ENCODE measurements around the gene LY6G6D. TPM values are rescaled to one million over a fixed set of nuclear protein-coding genes. Genes with fewer than 3 reads are reported as not detected.

LY6G6D gene
- total and polyA plus RNA-seq, 5 donors: not detected

DNA sequence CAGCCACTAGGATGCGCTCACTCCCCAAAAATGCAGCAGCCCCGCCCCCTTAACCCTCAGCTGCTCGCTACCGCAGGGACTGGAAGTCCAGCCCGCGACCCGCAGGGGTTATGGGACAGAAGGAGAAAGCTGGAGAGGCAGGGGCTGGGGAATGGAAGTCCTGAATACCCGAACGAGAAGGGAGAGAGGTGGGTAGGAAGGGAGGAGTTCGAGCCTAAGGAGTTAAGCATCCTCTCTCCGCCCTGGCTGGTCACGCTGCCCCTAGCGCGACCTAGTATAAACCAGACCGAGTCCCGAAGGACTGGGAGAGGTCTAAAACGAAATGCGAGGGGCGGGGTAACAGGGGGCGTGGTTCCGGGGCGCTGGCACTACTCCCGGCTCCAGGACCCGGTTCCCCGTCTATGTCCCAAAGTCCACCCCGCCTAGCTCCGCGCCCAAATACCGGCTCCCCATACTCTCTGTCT, 14.4 kb downstream of the LY6G6D start:
- peak; percentile 88 to 91 for ATAC-seq

DNA sequence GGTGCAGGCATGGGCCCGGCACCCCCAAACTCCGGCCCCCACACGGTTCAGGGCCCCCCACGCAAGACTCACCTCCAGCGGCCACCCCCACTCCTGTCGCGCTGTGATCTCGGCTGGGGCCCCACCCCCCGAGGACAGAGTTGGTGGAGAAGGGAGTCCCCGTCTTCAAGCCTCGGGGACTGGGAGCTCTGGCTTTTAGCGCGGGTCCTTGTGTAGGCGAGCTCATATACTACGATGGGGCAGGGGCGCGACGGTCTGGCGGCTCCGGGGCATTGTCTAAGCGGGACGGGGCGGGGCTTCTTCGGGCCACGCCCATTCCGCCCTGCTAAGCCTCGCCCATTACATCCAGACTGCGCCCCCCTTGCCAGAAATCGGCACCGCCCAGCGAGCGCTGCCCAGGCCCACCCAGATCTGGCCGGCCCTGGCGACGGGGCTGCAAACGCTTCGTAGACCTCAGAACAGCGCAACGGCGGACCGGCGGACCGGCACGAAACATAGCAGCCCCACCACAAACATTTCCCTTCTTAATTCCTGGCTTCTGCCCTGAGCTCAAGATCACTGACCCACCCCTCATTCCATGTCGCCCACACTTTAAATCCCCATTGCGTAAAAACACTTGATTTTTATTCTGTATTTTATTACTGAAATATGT, 15.0 kb downstream of the LY6G6D start:
- Histone ChIP-seq H3K9me3 (ENCODE audit: control insufficient read depth, low read length) (no peaks in the 10 kb centered on the region), H3K4me3 (ENCODE audit: low read length) (peak overlapping the region; percentile 81), H3K27me3 (ENCODE audit: control insufficient read depth, insufficient read depth) (no peaks in the 10 kb centered on the region), H3K27ac (ENCODE audit: low read length) (peak overlapping the region; percentile 95), H3K4me1 (ENCODE audit: control insufficient read depth, insufficient read depth, low read length) (peaks cover 6% of the 10 kb centered on the region)
- peak; percentile 94 to 98 (median 98) for DNase-seq
- WGBS: 1% methylated on average over 46 of the region's 46 CpGs
- peak; percentile 90 to 92 for ATAC-seq
- intact Hi-C loops (cut with DNase I): loop anchor here in 3 of 4 donors (2.0 to 10.0 kb wide), 4 partner anchors 48 to 105 kb away; partner anchors contain the start of genes CSNK2B (in 1 of the 3), HSPA1B (in 1 of the 3), LY6G5B (in 1 of the 3) and LY6G5C (in 1 of the 3)

More for the DNA sequence above, 14.4 kb downstream of the LY6G6D start:
- Histone ChIP-seq H3K27me3 (ENCODE audit: control insufficient read depth, insufficient read depth) (no peaks in the 10 kb centered on the region), H3K4me3 (ENCODE audit: low read length) (peak overlapping the region; percentile 81), H3K4me1 (ENCODE audit: control insufficient read depth, insufficient read depth, low read length) (peaks cover 4% of the 10 kb centered on the region), H3K9me3 (ENCODE audit: control insufficient read depth, low read length) (no peaks in the 10 kb centered on the region), H3K27ac (ENCODE audit: low read length) (peak overlapping the region; percentile 95)
- intact Hi-C loops (cut with DNase I): loop anchor here in 2 of 4 donors (2.0 to 10.0 kb wide), 4 partner anchors 47 to 105 kb away; partner anchors contain the start of genes CSNK2B (in 1 of the 2), HSPA1B (in 1 of the 2), LY6G5B (in 1 of the 2) and LY6G5C (in 1 of the 2)
- under 1% methylated on average over 29 of the region's 29 CpGs for WGBS
- peak; percentile 93 to 97 (median 97) for DNase-seq

DNA sequence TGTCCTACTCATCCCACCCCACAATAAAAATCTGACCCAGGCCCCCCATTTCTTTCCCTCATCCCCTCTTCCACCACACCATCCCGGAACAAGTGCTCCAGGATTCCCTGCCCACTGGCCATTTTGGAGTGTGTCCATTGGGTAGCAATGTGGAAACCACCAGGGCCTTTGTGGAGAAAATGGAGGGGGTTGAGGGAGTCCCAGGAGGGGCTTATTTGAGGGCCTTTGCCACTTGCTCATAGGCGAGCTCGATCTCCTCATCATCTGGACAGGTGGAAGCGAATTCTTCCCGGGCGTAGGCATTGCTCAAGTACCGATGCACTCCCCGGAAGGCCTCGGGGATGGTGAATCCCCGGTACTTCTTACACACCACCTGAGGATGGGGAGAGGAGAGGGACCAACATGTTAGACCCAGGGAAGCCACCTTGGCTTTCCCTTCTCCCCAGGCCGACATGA, 15.5 kb downstream of the LY6G6D start:
- Histone ChIP-seq H3K4me1 (ENCODE audit: control insufficient read depth, insufficient read depth, low read length) (peaks cover 6% of the 10 kb centered on the region), H3K27ac (ENCODE audit: low read length) (peak overlapping the region; percentile 57), H3K4me3 (ENCODE audit: low read length) (peak overlapping the region; percentile 81), H3K27me3 (ENCODE audit: control insufficient read depth, insufficient read depth) (no peaks in the 10 kb centered on the region), H3K9me3 (ENCODE audit: control insufficient read depth, low read length) (no peaks in the 10 kb centered on the region)
- WGBS: 87% methylated on average over 11 of the region's 11 CpGs
- ATAC-seq: no peak
- intact Hi-C loops (cut with DNase I): loop anchor here in 1 of 4 donors (10.0 kb wide), 1 partner anchor 104 kb away; no protein-coding TSS in a partner anchor
- no peak for DNase-seq

- intact Hi-C loops (cut with DNase I): loop anchor here in 1 of 4 donors (10.0 kb wide), 1 partner anchor 103 kb away; no protein-coding TSS in a partner anchor
- Histone ChIP-seq H3K27me3 (ENCODE audit: control insufficient read depth, insufficient read depth) (no peaks in the 10 kb centered on the region), H3K4me1 (ENCODE audit: control insufficient read depth, insufficient read depth, low read length) (peaks cover 9% of the 10 kb centered on the region), H3K9me3 (ENCODE audit: control insufficient read depth, low read length) (no peaks in the 10 kb centered on the region), H3K27ac (ENCODE audit: low read length) (no peak overlapping the region), H3K4me3 (ENCODE audit: low read length) (no peak overlapping the region)
- no peak for DNase-seq
- 59% methylated on average over 3 of the region's 3 CpGs for WGBS
- ATAC-seq: no peak
These were observed 16.9 kb downstream of the LY6G6D start for GRCh38 chr6:31732029-31732428.

DNA sequence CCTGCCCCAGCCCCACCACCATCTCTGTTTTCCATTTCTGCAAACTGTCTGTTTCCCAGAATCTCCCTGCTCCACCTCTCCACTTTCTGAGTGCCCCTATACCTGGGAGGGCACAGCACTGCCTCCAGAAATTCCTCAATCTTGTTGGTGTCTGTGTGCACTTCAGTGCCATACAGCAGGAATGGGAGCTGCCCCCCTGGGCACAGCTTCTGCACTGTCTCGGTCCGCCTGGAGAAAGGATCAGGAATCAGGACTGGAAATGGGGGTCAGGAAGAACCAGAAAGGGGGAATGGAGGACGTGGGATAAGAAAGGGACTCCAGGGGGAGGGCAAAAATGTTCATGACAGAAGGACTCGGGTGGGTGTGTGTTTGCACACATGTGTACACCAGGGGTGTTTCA, 18.6 kb downstream of the LY6G6D start:
- WGBS: 83% methylated on average over 4 of the region's 4 CpGs
- Histone ChIP-seq H3K4me3 (ENCODE audit: low read length) (no peak overlapping the region), H3K27ac (ENCODE audit: low read length) (peak overlapping the region; percentile 49), H3K4me1 (ENCODE audit: control insufficient read depth, insufficient read depth, low read length) (peaks cover 9% of the 10 kb centered on the region), H3K27me3 (ENCODE audit: control insufficient read depth, insufficient read depth) (no peaks in the 10 kb centered on the region), H3K9me3 (ENCODE audit: control insufficient read depth, low read length) (no peaks in the 10 kb centered on the region)
- no peak for ATAC-seq
- no peak for DNase-seq
- intact Hi-C loops (cut with DNase I): loop anchor here in 1 of 4 donors (10.0 kb wide), 1 partner anchor 101 kb away; no protein-coding TSS in a partner anchor

- peaks cover 9% of the 10 kb centered on the region for H3K4me1 ChIP-seq (ENCODE audit: control insufficient read depth, insufficient read depth, low read length)
- DNase-seq (peak in 1 of 3 donors; percentile 77), ATAC-seq (no peak)
- H3K9me3 ChIP-seq (ENCODE audit: control insufficient read depth, low read length): no peaks in the 10 kb centered on the region
- peak overlapping the region; percentile 49 for H3K27ac ChIP-seq (ENCODE audit: low read length)
- 9% methylated on average over 2 of the region's 2 CpGs for WGBS
- intact Hi-C loops (cut with DNase I): loop anchor here in 1 of 4 donors (10.0 kb wide), 1 partner anchor 100 kb away; no protein-coding TSS in a partner anchor
- no peaks in the 10 kb centered on the region for H3K27me3 ChIP-seq (ENCODE audit: control insufficient read depth, insufficient read depth)
- H3K4me3 ChIP-seq (ENCODE audit: low read length): peak overlapping the region; percentile 86
These were observed 19.2 kb downstream of the LY6G6D start for GRCh38 chr6:31734247-31734820.

- under 1% methylated on average over 18 of the region's 18 CpGs for WGBS
- DNase-seq: peak; percentile 61 to 69 (median 67)
- intact Hi-C loops (cut with DNase I): loop anchor here in 2 of 4 donors (5.0 to 10.0 kb wide), 2 partner anchors 37 to 100 kb away; no protein-coding TSS in a partner anchor
- peak overlapping the region; percentile 49 for H3K27ac ChIP-seq (ENCODE audit: low read length)
- ATAC-seq: peak; percentile 2 to 44
- H3K9me3 ChIP-seq (ENCODE audit: control insufficient read depth, low read length): no peaks in the 10 kb centered on the region
- peaks cover 9% of the 10 kb centered on the region for H3K4me1 ChIP-seq (ENCODE audit: control insufficient read depth, insufficient read depth, low read length)
- peak overlapping the region; percentile 86 for H3K4me3 ChIP-seq (ENCODE audit: low read length)
- no peaks in the 10 kb centered on the region for H3K27me3 ChIP-seq (ENCODE audit: control insufficient read depth, insufficient read depth)
These were observed 19.8 kb downstream of the LY6G6D start for GRCh38 chr6:31734821-31735406.

- ATAC-seq: peak; percentile 73 to 76
- WGBS: 0% methylated on average over 24 of the region's 24 CpGs
- no peaks in the 10 kb centered on the region for H3K9me3 ChIP-seq (ENCODE audit: control insufficient read depth, low read length)
- H3K4me1 ChIP-seq (ENCODE audit: control insufficient read depth, insufficient read depth, low read length): peaks cover 9% of the 10 kb centered on the region
- intact Hi-C loops (cut with DNase I): loop anchor here in 2 of 4 donors (5.0 to 10.0 kb wide), 2 partner anchors 36 to 99 kb away; no protein-coding TSS in a partner anchor
- H3K27me3 ChIP-seq (ENCODE audit: control insufficient read depth, insufficient read depth): no peaks in the 10 kb centered on the region
- DNase-seq: peak; percentile 91 to 94 (median 94)
- peak within 1 kb of the TSS; percentile 86 for H3K4me3 ChIP-seq (ENCODE audit: low read length)
- H3K27ac ChIP-seq (ENCODE audit: low read length): peak within 1 kb of the TSS; percentile 49
These were observed 21.0 kb downstream of the LY6G6D start, which contains the start of gene CLIC1 for GRCh38 chr6:31736021-31736767. Gene CLIC1 (minus strand): TSS chr6:31736530. CDS start chr6:31736300, 230 bp downstream.

DNA sequence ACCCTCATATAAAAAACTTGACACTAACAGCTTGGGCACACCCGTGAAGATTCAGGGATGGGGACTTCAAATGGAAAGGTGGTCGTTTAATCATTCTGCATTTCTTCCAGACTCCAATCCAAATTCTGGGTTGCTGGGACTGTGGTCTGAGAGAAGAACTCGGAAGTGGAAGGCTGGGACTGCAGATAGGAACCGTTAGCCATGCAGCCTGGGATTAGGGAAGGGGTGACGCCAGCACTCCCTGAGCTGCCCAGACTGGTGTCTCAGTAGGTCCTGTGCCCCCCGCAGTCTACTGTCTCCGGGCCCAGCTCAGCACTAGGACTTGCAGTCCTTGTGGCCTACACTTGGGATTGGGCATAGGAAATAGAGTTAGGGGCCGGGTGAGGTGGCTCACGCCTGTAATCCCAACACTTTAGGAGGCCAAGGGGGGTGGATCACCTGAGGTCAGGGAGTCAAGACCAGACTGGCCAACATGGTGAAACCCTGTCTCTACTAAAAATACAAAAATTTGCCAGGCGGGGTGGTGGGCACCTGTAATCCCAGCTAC, 21.7 kb downstream of the LY6G6D start:
- peak in 2 of 3 donors; percentile 58 to 62 for DNase-seq
- intact Hi-C loops (cut with DNase I): loop anchor here in 2 of 4 donors (5.0 to 10.0 kb wide), 2 partner anchors 35 to 98 kb away; no protein-coding TSS in a partner anchor
- Histone ChIP-seq H3K4me1 (ENCODE audit: control insufficient read depth, insufficient read depth, low read length) (peaks cover 9% of the 10 kb centered on the region), H3K27me3 (ENCODE audit: control insufficient read depth, insufficient read depth) (no peaks in the 10 kb centered on the region), H3K4me3 (ENCODE audit: low read length) (peak overlapping the region; percentile 86), H3K27ac (ENCODE audit: low read length) (peak overlapping the region; percentile 49), H3K9me3 (ENCODE audit: control insufficient read depth, low read length) (no peaks in the 10 kb centered on the region)
- 37% methylated on average over 10 of the region's 10 CpGs for WGBS
- ATAC-seq: no peak
